D721Med (cell line): Measurements from ENCODE around the gene CHST13.

Source experiments
- DNase-seq: peaks from one replicate; pipeline ENCODE4 v3.0.0; 2011; ENCODE audit warnings: low spot score; ENCODE audit not compliant: insufficient read length
- FAIRE-seq: peaks from 2 replicates; lab custom pipeline; 2011; peaks lifted over from hg19 to GRCh38; lab: Jason Lieb, UNC
- TF ChIP-seq, protein P1 (sequence below): IDR thresholded peaks from 2 replicates; pipeline ENCODE4 v1.5.1; 2012; ENCODE audit warnings: mild to moderate bottlenecking, control low read depth; ENCODE audit not compliant: insufficient read depth; ENCODE audit errors: missing control alignments

The CHST13 gene

DNA sequence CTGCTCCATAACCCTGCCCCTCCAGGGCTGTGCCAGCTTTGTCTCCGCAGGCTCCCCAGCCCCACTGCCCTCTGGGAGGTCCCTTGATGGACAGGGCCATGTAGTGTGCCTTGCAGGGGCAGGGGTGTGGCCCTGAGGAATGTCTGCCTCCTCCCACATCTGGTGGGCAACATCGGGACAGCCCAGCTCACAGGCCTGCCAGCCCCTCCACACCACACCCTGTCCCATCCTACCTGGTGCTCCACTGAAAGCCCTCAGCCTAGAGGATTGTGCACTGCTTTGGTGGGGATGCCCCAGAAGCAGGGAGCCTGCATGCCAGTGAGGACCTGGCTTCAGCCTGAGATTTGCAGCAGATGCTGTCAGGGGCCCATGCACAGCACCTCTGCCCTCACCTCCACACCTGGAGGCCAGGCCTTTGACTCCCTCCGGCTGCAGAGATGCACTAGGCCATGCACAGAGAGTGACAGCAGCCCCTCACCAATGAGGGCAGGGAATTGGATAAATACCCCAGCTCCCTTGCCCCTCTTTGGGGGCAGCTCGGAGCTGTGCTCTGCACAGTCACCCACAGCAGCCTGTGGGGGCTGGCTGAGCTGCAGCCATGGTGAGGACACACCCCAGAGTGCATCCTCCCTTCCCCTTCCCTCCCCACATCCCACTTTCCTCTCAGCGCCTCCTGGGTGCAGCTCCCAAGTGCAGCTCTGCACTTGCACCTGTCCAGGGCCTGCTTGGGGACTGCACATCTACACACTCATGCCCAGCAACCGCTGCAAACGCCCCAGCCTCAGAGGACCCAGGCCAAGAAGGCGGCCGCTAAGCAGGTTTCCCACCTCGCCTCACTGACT, 32.1 kb downstream of the CHST13 start:
- TF ChIP-seq, protein P1, sequence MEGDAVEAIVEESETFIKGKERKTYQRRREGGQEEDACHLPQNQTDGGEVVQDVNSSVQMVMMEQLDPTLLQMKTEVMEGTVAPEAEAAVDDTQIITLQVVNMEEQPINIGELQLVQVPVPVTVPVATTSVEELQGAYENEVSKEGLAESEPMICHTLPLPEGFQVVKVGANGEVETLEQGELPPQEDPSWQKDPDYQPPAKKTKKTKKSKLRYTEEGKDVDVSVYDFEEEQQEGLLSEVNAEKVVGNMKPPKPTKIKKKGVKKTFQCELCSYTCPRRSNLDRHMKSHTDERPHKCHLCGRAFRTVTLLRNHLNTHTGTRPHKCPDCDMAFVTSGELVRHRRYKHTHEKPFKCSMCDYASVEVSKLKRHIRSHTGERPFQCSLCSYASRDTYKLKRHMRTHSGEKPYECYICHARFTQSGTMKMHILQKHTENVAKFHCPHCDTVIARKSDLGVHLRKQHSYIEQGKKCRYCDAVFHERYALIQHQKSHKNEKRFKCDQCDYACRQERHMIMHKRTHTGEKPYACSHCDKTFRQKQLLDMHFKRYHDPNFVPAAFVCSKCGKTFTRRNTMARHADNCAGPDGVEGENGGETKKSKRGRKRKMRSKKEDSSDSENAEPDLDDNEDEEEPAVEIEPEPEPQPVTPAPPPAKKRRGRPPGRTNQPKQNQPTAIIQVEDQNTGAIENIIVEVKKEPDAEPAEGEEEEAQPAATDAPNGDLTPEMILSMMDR, result no peak
- FAIRE-seq (no peak), DNase-seq (no peak)

GRCh38 chr3:126556637-126557414, 32.9 kb downstream of the CHST13 start:
- FAIRE-seq (no peak), DNase-seq (no peak)
- TF ChIP-seq, protein P1, result no peak

DNA sequence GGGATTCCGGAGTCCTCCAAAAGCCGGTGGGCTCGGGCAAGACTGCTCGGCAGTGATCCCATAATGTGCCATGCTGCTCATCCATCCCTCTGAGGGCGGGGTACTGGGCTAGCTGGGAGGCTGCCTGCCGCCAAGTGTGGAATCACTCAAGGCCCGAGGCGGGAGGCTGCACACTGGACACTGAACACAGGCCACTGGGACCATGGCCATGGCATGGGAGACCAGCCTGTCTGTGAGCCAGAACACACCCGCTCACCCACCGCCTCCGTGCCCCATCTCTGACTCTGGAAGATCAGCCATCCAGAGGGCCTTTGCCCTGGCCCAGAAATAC, 33.4 kb downstream of the CHST13 start:
- FAIRE-seq, result no peak
- TF ChIP-seq, protein P1, result no peak

GRCh38 chr3:126557761-126558160, 33.8 kb downstream of the CHST13 start:
- DNase-seq (no peak), FAIRE-seq (no peak)
- TF ChIP-seq, protein P1, result no peak

More for the DNA sequence above, 33.4 kb downstream of the CHST13 start:
- no peak for DNase-seq

- TF ChIP-seq, protein P1, result no peak
- FAIRE-seq (no peak), DNase-seq (no peak)
These were observed 34.5 kb downstream of the CHST13 start, which contains the start of gene C3orf22 for GRCh38 chr3:126558336-126559071. Gene C3orf22 (minus strand): TSS chr3:126558932. CDS start chr3:126553390, 5,542 bp downstream.

- FAIRE-seq (no peak), DNase-seq (no peak)
- TF ChIP-seq, protein P1, result no peak
These were observed 38.9 kb downstream of the CHST13 start for GRCh38 chr3:126562737-126563276.
